CD14-positive monocyte (primary cell): ENCODE measurements around the gene SLC15A5. TPM values are rescaled to one million over a fixed set of nuclear protein-coding genes. Genes with fewer than 3 reads are reported as not detected.

Experiments used
- DNase-seq, 3 donors: peaks; one replicate each; pipeline ENCODE4 v3.0.0-alpha.2; 2011 to 2022
- H2AFZ ChIP-seq: 2 replicates; pipeline ENCODE4 v1.6.0; 2012; ENCODE audit warnings: mild to moderate bottlenecking, low read depth, low read length, inconsistent platforms; ENCODE audit not compliant: insufficient read depth, poor library complexity, severe bottlenecking
- H3K27ac ChIP-seq, 2 donors: 1 replicate in 1 of 2; 2 replicates in 1 of 2; pipeline ENCODE4 v1.5.1; 2012 to 2013; ENCODE audit warnings: low read length in 2 of 2, control low read depth in 1 of 2, inconsistent platforms in 1 of 2, low read depth in 1 of 2, mild to moderate bottlenecking in 1 of 2
- H3K27me3 ChIP-seq, 2 donors: one replicate each; pipeline versions ENCODE4 v1.6.0 to v1.6.1; 2011 to 2013; ENCODE audit warnings: low read length in 2 of 2; ENCODE audit not compliant: control insufficient read depth in 2 of 2, insufficient read depth in 2 of 2
- H3K36me3 ChIP-seq, 2 donors: replicated peaks in 1 of 2; 1 replicate in 1 of 2; 2 replicates in 1 of 2; pipeline versions ENCODE4 v1.5.1 to v1.6.1; 2012 to 2013; ENCODE audit warnings: low read length in 2 of 2, control low read depth in 1 of 2, inconsistent platforms in 1 of 2, mild to moderate bottlenecking in 1 of 2; ENCODE audit not compliant: insufficient read depth in 2 of 2, control insufficient read depth in 1 of 2
- H3K4me1 ChIP-seq, 2 donors: 1 replicate in 1 of 2; 2 replicates in 1 of 2; pipeline versions ENCODE4 v1.5.1 to v1.6.1; 2012 to 2013; ENCODE audit warnings: low read length in 2 of 2, control low read depth in 1 of 2, inconsistent platforms in 1 of 2, mild to moderate bottlenecking in 1 of 2, moderate library complexity in 1 of 2; ENCODE audit not compliant: insufficient read depth in 2 of 2, control insufficient read depth in 1 of 2
- H3K4me2 ChIP-seq: replicated peaks from 2 replicates; pipeline ENCODE3; 2012; ENCODE audit warnings: low read length, moderate library complexity, mild to moderate bottlenecking; ENCODE audit not compliant: poor library complexity, severe bottlenecking; ENCODE audit errors: extremely low read depth
- H3K4me3 ChIP-seq, 3 experiments: fragments of 200-600 bp in 1 of 3; sonication (generic) in 1 of 3; replicated peaks in 1 of 3; 1 replicate in 2 of 3; 2 replicates in 1 of 3; pipeline ENCODE4 v1.5.1; 2011 to 2013; ENCODE audit warnings: low read length in 3 of 3, mild to moderate bottlenecking in 3 of 3, control low read depth in 2 of 3, low read depth in 2 of 3, inconsistent platforms in 1 of 3, moderate library complexity in 1 of 3
- H3K79me2 ChIP-seq: 2 replicates; pipeline ENCODE4 v1.6.0; 2012; ENCODE audit warnings: mild to moderate bottlenecking, control low read depth, inconsistent platforms, low read length, moderate library complexity; ENCODE audit not compliant: insufficient read depth
- H3K9ac ChIP-seq: 2 replicates; pipeline ENCODE4 v1.6.0; 2017; ENCODE audit warnings: low read length, mild to moderate bottlenecking; ENCODE audit not compliant: insufficient read depth, poor library complexity, severe bottlenecking
- H3K9me3 ChIP-seq, 2 donors: replicated peaks in 1 of 2; 1 replicate in 1 of 2; 2 replicates in 1 of 2; pipeline versions ENCODE4 v1.5.1 to v1.6.1; 2012 to 2013; ENCODE audit warnings: low read length in 2 of 2, control low read depth in 1 of 2; ENCODE audit not compliant: control insufficient read depth in 1 of 2, insufficient read depth in 1 of 2
- H4K20me1 ChIP-seq: 2 replicates; pipeline ENCODE4 v1.6.0; 2012; ENCODE audit warnings: mild to moderate bottlenecking, low read length, control low read depth, moderate library complexity; ENCODE audit not compliant: insufficient read depth
- H3K27ac Mint-ChIP-seq, 7 donors: one replicate each; pipeline ENCODE4 v1.8.0; 2020; ENCODE audit warnings: mild to moderate bottlenecking in 7 of 7, mixed read lengths in 7 of 7, moderate library complexity in 6 of 7, inconsistent platforms in 2 of 7
- H3K27me3 Mint-ChIP-seq, 3 donors: one replicate each; pipeline ENCODE4 v1.8.0; 2021 to 2022; ENCODE audit warnings: low read depth in 3 of 3, mild to moderate bottlenecking in 3 of 3, mixed read lengths in 3 of 3, moderate library complexity in 3 of 3, inconsistent platforms in 1 of 3
- H3K36me3 Mint-ChIP-seq, 2 donors: one replicate each; pipeline ENCODE4 v1.8.0; 2020; ENCODE audit warnings: mixed read lengths in 2 of 2, inconsistent platforms in 1 of 2, mild to moderate bottlenecking in 1 of 2
- H3K4me1 Mint-ChIP-seq: one replicate; pipeline ENCODE4 v1.8.0; 2020; ENCODE audit warnings: mild to moderate bottlenecking, mixed read lengths
- H3K4me3 Mint-ChIP-seq, 2 donors: one replicate each; pipeline ENCODE4 v1.8.0; 2020; ENCODE audit warnings: mild to moderate bottlenecking in 2 of 2, mixed read lengths in 2 of 2, moderate library complexity in 1 of 2
- H3K9me3 Mint-ChIP-seq, 7 donors: one replicate each; pipeline ENCODE4 v1.8.0; 2020 to 2022; ENCODE audit warnings: mixed read lengths in 7 of 7, mild to moderate bottlenecking in 6 of 7, moderate library complexity in 6 of 7, inconsistent platforms in 2 of 7
- CTCF ChIP-seq: fragments of 200-600 bp; IDR thresholded peaks from one replicate; pipeline ENCODE4 v1.8.0; 2022; ENCODE audit warnings: antibody characterized with exemption, mild to moderate bottlenecking
- WGBS: methylation state at CpG from one replicate; pipeline ENCODE4 v1.1.5; 2013; ENCODE audit warnings: missing lambda C conversion rate; ENCODE audit not compliant: insufficient coverage; 5-methylcytosine and 5-hydroxymethylcytosine counted together
- intact Hi-C, 2 donors: fragments of 100-400 bp; cut with micrococcal nuclease; formaldehyde crosslinking; loops; one replicate each; pipeline versions ENCODE4 v1.15.0 to v1.15.1; 2023
- polyA plus RNA-seq, 3 donors: library from polyadenylated mRNA; depleted of rRNA in 1 of 3; unstranded in 2 of 3; stranded (reverse) in 1 of 3; fragments of 300-500 nt in 2 of 3; fragments of >200 nt in 1 of 3; fragmentation: Illumina TruSeq in 2 of 3; gene quantifications; 1 replicate in 2 of 3; 2 replicates in 1 of 3; pipeline ENCODE4 v1.2.3, GENCODE V29; 2012 to 2021

Gene SLC15A5
- polyA plus RNA-seq, 3 donors: not detected

GRCh38 chr12:16246264-16246663 lies 31.2 kb downstream of the SLC15A5 start:
- Histone ChIP-seq H2AFZ (no peak overlapping the region), H3K4me3 (no peak overlapping the region), H3K27me3 (no peaks in the 10 kb centered on the region), H3K4me2 (no peak overlapping the region), H4K20me1 (no peaks in the 10 kb centered on the region), H3K9ac (no peak overlapping the region), H3K27ac (no peak overlapping the region), H3K79me2 (no peaks in the 10 kb centered on the region), H3K4me1 (no peaks in the 10 kb centered on the region), H3K9me3 (peaks cover 0 to 6% of the 10 kb centered on the region in 2 donors), H3K36me3 (no peaks in the 10 kb centered on the region)
- no CpG with 5 or more reads among the region's 1 CpG for WGBS
- no peak overlapping the region for H3K27ac Mint-ChIP-seq
- no peak overlapping the region for H3K4me3 Mint-ChIP-seq
- H3K27me3 Mint-ChIP-seq: peaks cover 0 to 5% (median 2%) of the 10 kb centered on the region in 3 donors
- no peak for TF ChIP-seq CTCF
- intact Hi-C loops: no loop called here
- no peaks in the 10 kb centered on the region for H3K4me1 Mint-ChIP-seq
- DNase-seq: no peak
- H3K9me3 Mint-ChIP-seq: peaks cover 0 to 6% (median 4%) of the 10 kb centered on the region in 7 donors
- H3K36me3 Mint-ChIP-seq: no peaks in the 10 kb centered on the region

- no peak overlapping the region for H3K27ac ChIP-seq
- H4K20me1 ChIP-seq: no peaks in the 10 kb centered on the region
- no peaks in the 10 kb centered on the region for H3K27me3 ChIP-seq
- H3K4me2 ChIP-seq: no peak overlapping the region
- intact Hi-C loops: no loop called here
- no peaks in the 10 kb centered on the region for H3K36me3 Mint-ChIP-seq
- H2AFZ ChIP-seq: no peak overlapping the region
- no peak overlapping the region for H3K4me3 ChIP-seq
- H3K9me3 Mint-ChIP-seq: peaks cover 0 to 9% (median 5%) of the 10 kb centered on the region in 7 donors
- no peaks in the 10 kb centered on the region for H3K4me1 Mint-ChIP-seq
- peaks cover 0 to 3% (median 2%) of the 10 kb centered on the region in 3 donors for H3K27me3 Mint-ChIP-seq
- no peaks in the 10 kb centered on the region for H3K4me1 ChIP-seq
- H3K27ac Mint-ChIP-seq: no peak overlapping the region
- no peaks in the 10 kb centered on the region for H3K36me3 ChIP-seq
- H3K9ac ChIP-seq: no peak overlapping the region
- peaks cover 0 to 6% of the 10 kb centered on the region in 2 donors for H3K9me3 ChIP-seq
- no peak for TF ChIP-seq CTCF
- DNase-seq: no peak
- H3K79me2 ChIP-seq: no peaks in the 10 kb centered on the region
- H3K4me3 Mint-ChIP-seq: no peak overlapping the region
- WGBS: 92% methylated on average over 2 of the region's 3 CpGs
Measured at GRCh38 chr12:16245209-16245608, 32.3 kb downstream of the SLC15A5 start.
